ENCODE results near the gene KRTAP10-12.

KRTAP10-12 gene

DNA sequence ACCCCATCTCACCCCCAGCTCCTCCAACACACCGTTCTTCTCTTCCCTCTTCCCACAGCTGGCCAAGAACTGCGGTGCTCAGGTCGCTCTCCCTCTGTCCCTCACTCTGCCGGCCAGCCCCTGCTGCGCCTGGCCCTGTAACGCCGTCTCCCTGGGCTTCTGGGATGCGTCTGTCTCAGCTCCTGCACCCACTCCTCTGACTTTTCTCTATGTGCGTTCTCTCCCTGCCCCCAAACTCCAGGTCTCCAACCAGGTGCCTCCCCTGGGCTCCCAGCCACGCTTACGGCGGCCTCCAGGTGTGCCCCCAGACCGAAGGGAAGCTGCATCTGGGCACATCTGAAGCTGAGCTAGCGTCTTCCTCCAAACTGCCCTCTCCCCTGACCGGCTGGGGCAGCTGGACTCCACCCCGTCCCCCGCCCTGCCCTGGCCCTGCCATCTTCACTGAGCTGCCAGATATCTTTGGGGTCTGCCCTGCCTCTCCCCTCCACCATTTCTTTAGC is 2.6 kb downstream of the KRTAP10-12 start:
- DNase-seq (ENCODE audit: low spot score) = no peak

DNA sequence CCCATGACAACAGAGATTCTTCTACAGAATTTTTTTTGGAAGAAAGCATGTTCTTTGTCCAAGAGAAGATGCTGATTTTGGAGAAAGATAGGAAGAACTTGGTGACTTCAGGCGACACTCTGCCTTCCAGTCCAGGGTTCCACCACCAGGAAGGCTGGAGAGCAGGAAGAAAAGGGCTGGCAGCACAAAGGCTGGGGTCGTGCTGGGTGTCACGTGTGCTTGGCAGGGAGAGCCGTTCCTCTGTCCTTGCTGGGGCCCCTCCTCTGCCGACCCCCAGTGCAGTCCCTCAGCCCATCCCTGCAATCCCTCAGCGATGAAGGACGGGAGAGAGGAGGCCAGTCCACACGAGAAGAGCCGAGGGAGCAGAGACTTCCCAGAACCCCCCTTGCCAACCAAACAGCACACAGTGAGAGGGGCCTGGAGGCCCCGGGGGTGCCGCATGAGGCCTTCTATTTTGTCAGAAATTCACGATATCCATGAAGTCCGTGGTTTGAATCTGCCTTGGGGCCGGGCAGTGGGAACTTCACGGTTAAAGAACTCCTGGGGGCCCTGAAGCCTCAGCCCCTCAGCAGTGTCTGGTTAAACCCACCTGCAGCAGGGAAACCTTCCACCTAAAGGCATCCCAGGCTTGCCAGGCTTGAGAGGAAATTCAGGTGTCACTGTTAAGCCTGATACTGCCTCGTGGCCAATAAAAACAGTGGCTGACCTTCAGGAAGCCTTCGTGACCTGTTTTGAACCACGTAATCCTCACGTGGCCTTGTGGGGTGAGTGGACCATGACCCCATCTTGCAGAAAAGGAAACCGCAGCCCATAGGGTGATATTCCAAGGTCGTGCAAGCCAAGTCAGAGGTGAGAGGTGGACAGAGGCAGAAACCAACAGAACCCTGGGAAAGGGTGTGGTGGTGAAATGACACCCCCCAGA is 3.4 kb downstream of the KRTAP10-12 start:
- no peak for DNase-seq (ENCODE audit: low spot score)

DNA sequence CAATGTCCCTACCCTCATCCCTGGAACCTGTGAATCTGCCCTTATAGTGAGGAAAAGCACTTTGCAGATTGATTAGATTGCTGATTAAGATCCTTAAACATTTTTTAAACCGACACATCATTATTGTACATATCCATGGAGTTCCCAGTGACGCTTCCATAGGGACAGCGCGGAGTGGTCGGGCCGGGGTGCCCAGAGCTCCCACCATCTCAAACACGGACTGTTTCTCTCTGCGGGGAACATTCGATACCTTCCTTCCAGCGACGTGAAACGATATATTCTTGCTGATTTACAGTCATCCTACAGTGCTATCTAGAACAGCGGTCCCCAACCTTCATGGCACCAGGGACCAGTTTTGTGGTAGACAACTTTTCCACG is 4.0 kb downstream of the KRTAP10-12 start:
- DNase-seq (ENCODE audit: low spot score) = no peak

DNA sequence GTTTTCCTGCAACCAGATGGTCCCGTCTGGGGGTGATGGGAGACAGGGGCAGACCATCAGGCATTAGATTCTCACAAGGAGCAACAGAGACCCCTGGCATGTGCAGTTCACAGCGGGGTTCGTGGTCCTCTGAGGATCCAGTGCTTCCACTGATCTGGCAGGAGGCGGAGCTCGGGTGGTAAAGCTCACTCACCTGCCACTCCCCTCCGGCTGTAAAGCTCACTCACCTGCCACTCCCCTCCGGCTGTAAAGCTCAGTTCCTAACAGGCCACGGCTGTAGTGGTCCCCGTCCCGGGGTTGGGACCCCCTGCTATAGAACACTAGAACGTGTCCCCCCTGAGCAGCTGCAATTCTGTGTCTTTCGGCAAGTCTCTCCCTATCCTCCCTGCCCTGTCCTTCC is 4.6 kb downstream of the KRTAP10-12 start:
- no peak for DNase-seq (ENCODE audit: low spot score)

DNA sequence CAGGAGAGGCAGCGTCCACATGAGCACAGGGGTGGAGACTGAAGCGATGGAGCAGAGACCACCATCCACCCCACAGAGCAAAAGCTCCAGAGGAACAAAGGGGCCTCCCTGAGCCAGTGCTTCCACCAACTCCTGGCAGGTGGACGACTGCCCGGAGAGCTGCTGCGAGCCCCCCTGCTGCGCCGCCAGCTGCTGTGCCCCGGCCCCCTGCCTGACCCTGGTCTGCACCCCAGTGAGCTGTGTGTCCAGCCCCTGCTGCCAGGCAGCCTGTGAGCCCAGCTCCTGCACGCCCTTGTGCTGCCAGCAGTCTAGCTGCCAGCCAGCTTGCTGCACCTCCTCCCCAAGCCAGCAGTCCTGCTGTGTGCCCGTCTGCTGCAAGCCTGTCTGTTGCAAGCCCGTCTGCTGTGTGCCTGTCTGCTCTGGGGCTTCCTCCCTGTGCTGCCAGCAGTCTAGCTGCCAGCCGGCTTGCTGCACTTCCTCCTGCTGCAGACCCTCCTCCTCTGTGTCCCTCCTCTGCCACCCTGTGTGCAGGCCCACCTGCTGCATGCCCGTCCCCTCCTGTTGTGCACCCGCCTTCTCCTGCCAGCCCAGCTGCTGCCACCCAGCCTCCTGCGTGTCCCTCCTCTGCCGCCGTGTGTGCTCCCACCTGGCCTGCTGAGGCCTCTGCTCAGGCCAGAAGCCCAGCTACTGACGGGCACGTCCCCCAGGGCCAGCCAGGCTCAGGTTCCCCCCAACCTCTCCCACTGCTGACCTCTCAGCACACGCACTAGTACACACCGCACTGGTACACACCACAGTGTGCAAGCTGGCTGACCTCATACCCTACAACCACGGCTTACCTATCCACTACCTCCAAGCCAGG is 5.4 kb downstream of the KRTAP10-12 start:
- DNase-seq (ENCODE audit: low spot score) = no peak

DNA sequence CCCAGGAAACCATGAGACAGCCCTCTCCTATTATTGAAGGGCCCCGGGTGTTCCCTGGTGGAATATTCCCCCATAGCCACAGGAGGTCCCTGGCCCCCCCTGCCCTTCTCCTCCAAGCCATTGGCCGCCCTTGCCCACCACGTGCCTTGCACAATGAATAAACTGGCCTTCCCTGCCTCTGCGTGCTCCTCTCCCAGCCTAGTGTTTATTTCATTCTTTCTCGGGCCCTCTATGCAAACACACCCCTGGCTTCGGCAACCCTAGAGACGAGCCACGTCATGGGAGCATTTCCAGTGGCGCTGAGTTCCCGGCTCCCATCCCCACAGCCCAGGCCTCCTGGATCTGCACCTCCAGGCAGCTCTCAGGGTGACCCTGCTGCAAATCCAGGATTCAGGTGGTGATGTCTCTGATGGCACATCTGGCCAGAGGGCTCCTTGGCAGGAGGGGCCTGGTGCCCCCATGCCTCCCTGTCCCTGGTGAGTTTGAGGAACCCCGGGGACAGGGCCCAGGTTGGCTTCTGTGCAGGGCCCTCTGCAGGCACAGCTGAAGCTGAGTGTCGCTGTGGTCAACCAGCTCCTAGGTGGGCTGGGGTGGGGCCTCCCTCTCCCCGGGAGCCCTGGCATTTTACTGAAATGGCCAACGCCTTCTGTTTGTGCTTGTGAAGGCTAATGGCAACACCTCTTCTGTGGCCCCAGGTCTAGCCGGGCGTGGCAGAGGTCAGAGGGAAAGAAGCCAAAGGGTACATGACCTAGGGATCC is 6.2 kb downstream of the KRTAP10-12 start:
- DNase-seq (ENCODE audit: low spot score) = no peak

DNA sequence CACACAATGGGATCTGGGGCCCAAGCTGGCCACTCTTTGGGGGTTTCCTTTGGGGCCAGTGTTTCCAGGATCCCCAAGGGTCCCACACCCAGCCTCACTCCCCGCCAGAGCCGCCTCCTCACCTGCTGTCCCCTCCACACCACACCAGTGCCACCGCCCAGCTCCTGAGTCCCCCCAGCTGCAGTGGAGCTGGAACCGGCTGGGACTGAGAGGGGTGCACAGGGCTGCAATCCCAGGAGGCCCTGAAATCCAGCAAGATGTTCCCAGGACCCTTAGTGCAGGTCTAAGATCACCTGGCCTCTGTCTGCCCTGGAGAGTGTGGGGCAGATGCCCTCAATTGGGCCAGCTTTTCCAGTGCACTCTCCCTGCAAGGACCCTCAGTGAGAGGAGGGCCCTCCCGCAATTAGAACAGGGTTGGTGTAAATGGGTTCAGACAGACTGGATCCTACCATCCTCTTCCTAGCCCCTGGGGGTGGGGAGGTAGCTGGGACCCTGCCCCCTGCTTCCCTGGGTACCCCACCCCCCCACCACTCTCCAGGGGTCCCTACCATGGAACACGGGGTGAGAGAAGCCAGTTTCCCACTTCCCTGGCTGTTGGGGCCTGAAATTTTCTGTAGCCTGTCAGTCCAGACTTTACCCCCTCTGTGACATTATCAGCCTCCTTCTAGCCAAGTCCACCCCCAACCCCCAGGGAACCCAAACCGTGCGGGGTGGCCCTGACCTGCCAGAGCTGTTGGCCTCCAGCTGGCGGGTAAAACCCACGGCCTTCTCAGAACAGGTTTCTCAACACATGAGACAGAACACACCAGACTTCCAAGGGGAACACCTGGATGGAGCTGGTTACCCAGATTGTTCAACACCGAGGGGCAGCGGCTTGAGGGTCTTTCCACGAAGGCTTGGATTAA is 7.0 kb downstream of the KRTAP10-12 start:
- DNase-seq (ENCODE audit: low spot score) = no peak

DNA sequence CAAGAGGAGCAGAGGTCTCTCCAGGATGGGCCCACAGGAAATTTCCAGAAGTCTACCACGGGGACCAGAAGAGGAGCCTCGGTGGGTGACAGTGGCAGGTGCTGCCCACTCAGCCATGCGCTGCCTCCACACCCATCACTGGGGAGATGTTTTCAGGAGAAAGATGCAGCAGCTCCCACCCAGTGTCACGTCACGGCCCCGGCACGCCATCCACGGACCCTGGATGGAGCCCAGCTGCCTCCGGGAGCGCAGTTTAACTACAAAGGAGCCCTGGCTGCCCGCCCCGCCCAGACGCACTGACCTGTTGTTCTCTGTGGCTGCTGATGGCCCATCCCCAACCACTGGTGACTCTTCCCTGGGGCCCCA is 7.6 kb downstream of the KRTAP10-12 start:
- DNase-seq (ENCODE audit: low spot score) = no peak

DNA sequence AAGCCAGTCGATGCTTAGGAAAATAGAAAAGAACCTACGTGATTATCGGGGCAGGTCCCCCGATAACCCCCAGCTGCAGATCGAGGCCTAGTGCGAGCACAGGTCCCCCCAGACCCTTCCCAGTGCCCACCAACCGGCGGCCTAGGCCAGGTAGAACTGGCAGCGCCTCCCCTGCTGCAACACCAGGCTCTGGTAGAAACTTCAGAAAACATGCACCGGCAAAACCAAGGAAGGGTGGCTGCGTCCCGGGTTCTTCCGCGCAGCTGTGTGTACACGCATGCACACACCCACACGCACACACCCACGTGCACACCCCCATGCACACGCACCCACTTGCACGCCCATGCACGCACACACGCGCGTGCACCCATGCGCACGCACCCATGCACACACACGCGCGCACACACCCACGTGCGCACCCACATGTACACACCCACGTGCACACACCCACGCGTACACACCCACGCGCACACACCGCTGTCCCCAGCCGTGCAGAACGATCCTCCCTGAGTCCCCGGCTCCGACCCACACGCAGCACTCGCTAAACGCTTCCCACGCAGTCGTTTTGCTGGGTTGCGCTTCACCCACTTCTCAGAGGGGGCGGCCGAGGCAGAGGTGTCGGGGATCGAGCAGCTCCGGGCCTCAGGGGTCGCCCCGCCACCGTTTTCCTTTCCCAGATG is 9.2 kb downstream of the KRTAP10-12 start:
- no peak for DNase-seq (ENCODE audit: low spot score)

DNA sequence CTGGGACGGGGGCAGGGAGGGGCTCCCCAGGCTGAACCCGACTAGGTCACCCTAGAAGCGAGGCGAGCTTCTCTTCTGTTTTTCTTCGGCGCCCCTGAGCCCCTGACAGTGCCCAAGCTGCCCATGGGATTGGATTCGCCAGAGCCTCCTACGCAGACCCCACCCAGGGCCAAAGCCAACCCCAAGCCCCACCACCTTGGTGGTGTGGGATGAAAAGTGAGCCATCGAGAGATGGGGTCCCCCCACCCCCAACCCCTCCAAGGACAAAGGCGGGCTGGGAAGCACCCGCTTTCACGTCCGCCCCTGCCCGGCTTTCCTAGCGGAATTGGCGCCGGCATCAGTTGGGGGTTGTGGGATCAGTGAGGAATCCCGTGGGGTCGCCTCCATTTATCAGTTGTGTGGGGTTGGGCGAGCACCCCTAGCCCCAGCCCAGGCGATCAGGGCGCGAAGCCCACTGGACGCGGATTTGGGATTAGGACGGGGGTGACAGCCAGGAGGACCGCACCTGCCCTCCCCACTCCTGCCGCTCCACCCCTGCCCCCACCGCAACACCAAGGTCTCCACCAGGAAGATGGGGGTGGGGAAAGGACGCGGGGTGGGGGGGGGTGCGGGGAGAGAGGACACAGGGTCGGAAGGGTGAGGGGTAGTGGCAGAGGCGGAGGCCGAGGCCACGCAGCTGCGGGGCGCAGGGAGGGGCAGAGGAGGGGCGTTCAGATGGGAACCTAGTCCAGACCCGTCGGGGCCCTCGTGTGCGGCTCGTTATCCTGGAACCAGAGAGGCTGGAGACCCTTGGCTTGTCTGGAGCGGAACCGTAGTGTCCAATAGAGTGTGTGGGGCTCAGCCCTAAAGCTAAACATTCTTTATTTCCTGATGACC is 10.0 kb downstream of the KRTAP10-12 start:
- DNase-seq (ENCODE audit: low spot score) = no peak

DNA sequence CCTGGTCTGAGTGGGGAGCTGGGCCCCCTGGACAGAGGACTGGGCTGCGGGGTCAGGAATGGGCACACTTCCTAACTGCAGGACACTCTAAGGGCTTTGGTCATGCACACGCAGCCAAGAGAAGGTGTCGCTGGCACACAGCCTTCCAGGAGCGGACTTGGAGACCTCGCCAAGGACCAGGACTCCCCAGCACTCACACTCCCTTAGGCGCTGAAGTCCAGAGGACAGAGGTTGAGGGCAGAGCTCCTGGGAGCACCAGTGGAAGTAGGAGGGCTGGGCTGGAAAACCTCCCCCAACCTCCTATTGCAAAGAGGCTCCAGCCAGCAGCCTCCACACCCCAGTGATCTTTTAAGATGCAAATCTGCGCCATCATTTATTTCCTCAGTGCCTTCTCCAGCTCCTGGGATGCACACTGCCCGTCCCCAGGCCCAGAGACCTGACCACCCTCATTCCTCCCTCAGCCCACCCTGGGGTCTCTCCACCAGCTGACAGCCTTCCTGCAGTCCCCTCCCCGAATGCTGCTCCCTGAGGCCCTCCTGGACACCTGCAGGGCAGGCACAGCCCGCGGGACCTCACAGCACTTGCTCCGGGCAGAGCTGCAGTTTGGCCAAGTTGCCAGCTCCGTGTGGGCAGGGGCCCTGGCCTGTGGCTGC is 11.4 kb downstream of the KRTAP10-12 start:
- DNase-seq (ENCODE audit: low spot score) = no peak

DNA sequence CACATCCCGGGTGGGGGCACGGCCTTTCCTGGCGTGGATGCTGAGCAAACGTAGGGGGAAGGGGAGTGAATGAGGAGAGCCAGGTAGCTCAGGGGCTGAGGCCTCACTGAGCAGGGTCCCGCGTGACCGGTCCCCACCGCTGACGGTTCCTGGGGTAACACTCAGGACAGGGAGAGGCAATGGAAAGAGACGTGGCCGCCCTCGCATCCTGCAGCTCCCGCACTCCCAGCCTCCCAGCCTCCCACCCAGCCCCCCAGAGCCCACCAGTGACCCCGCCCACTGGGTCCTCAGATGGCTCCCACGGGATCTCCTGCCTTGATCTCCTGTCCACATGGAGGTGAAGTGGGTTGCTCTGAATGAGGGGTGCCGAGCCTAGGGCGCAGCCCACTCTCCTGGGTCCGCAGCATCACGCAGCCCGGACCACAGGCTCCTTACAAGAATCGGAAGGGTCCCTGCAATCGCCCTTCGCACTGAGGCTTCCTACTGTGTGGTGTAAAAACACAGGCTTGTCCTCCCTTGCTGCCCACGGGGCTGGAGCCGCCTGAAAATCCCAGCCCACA is 12.0 kb downstream of the KRTAP10-12 start:
- DNase-seq (ENCODE audit: low spot score) = no peak

DNA sequence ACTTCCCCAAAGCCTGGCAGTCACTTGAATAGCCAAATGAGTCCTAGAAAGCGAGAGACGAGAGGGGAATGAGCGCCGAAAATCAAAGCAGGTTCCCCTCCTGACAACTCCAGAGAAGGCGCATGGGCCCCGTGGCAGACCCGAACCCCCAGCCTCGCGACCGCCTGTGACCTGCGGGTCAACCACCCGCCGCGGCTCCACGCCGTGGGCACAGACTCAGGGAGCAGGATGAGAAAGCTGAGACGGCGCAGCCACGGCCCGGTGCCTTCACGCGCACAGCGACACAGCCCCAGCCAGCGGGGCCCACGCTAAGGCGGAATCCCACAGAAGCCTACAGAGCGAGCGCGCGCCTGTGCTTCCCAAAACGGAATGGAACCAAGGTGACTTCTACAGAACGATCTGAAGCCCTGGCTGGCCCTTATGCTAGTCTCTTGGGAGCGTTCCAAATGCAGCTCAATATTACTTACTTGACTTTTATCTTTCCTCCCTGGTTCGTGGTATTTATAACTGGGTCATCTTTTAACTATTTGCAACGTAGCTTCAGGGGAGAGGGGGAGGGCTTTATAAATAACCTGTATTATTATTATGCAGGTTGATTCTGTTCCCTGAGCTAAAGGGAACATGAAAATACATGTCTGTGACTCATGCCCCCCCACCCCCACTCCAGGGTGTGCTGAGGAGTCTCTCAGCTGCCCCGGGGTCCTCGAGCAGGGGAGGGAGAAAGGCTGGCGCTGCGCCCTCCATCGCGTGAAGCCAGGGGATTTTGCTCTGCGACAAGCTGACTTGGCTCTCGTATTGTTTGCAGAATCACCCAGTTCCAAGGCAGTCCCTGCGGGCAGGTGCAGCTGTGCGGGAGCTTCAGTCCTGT is 12.7 kb downstream of the KRTAP10-12 start:
- no peak for DNase-seq (ENCODE audit: low spot score)

DNA sequence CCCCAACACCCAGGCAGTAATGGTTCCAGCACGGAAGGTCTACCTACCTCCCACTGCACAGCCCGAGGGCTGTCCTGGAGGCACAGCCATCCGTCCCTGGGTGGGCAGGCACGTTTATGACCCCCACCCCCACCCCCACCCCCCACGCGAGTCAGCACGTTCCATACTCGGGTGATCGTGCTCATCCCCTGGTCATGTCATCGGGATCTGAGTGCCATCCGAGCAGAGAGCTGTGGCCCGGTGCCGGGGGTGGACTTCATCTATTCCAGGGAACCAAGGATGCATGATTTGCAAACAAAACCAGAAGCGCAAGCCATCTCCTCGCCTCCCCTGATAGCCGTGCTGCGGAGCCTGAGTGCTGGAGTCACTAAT is 13.3 kb downstream of the KRTAP10-12 start:
- no peak for DNase-seq (ENCODE audit: low spot score)

DNA sequence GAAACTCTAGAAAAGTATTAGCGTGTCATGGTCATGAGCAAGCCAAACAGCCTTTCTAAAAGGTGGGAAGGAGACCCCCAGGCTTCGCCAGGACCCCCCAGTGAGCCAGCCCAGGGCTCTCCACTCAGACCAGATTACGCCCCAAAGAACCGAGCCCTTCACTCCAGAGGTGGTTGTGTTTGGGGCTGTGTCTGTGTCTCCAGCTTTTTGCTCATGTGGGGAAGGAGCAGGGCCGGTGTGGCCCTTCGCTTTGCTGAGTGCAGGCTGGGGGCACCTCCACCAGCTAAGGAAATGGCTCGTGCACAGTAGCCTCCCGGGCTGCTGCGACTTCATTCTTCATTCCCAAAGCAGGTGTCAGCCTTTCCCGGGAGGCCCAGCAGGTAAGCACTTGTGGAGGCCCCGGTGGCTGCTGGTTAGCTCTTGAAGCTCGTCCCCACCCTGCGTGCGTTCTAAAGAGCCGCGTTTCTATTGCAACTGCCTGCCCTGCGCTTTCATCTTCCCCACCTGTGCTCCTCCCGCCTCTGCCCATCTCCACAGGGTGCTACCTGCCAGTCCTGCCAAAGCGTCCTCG is 13.9 kb downstream of the KRTAP10-12 start:
- DNase-seq (ENCODE audit: low spot score) = no peak

DNA sequence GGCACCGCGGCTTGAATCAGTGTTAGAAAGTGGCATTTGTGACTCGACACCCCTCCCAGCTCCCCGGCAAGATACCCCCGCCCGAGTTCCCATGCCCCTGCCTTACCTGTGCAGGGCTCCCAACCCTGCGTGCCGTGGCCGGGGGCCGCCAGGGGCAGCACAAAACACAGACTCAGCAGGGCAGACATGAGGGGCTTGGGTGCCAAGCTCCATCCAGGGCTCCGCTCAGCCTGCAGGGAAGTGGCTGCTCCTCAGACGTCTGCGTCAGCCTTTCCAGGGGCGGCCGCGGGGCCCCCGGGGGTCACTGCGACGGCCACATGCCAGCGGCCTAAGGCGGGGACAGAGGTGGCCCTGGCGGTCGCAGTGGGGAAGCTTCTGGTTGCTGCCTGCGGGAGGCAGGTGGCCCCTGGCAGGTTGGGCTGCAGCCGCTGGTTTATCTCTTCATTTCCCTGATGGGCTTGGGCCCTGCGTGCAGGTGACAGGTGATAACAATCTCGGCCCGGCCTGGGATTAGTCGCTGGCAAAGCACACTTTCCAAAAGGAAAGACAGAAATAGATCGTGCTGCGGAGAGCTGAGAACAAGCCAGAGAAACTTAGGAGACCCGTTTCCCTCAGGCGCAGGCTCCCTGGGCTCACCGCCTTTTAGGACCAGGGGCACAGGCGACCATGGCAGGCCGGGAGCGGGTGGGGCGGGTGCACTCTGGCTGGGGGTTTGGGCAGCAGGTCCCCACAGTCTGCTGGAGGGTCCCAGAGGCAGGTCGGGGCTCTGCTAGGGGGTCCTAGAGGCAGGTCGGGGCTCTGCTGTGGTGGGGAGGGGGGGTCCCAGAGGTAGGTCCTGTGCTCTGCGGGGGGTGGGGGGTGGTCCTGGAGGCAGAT is 14.6 kb downstream of the KRTAP10-12 start, which contains the start of gene TSPEAR:
TSS of gene TSPEAR (minus strand) at position 246 of the 876 bp plus-strand sequence. CDS start at position 188, 58 bp downstream.
- DNase-seq (ENCODE audit: low spot score) = no peak

Measured in hepatic stellate cell (primary cell).